MM.1S (cell line): ENCODE results near the gene MTCH1.
A peak's percentile ranks its signal among the peaks of the same experiment; 100 is the strongest.

Source experiments
- DNase-seq: peaks from one replicate; pipeline ENCODE4 v3.0.0-alpha.2; 2015
- H2AFZ ChIP-seq: fragments of 300-600 bp; sonication (generic); 2 replicates; pipeline ENCODE4 v1.6.0; 2016; ENCODE audit warnings: antibody characterized with exemption, low read length
- H3F3A ChIP-seq: fragments of 300-600 bp; sonication (generic); 2 replicates; pipeline ENCODE4 v1.6.1; 2016; ENCODE audit warnings: mild to moderate bottlenecking, antibody characterized with exemption, low read length, moderate library complexity, mixed read lengths; ENCODE audit not compliant: insufficient read depth
- H3K27ac ChIP-seq: fragments of 300-600 bp; sonication (generic); 2 replicates; pipeline ENCODE4 v1.5.1; 2016; ENCODE audit warnings: mild to moderate bottlenecking, low read length
- H3K27me3 ChIP-seq: fragments of 300-600 bp; sonication (generic); replicated peaks from 2 replicates; pipeline ENCODE4 v1.6.0; 2016; ENCODE audit warnings: low read length; ENCODE audit not compliant: insufficient read depth
- H3K36me3 ChIP-seq: fragments of 300-600 bp; sonication (generic); replicated peaks from 2 replicates; pipeline ENCODE4 v1.6.1; 2016; ENCODE audit warnings: mild to moderate bottlenecking, low read length, mixed read lengths; ENCODE audit not compliant: insufficient read depth
- H3K4me1 ChIP-seq: fragments of 300-600 bp; sonication (generic); 2 replicates; pipeline ENCODE4 v1.6.1; 2016; ENCODE audit warnings: low read length, mixed read lengths
- H3K4me2 ChIP-seq: fragments of 300-600 bp; sonication (generic); 2 replicates; pipeline ENCODE4 v1.6.0; 2016; ENCODE audit warnings: low read depth, low read length
- H3K4me3 ChIP-seq: fragments of 300-600 bp; sonication (generic); 2 replicates; pipeline ENCODE4 v1.5.1; 2016; ENCODE audit warnings: low read length, mixed read lengths
- H3K79me2 ChIP-seq: fragments of 300-600 bp; sonication (generic); 2 replicates; pipeline ENCODE4 v1.6.1; 2016; ENCODE audit warnings: mixed run types, low read length, mixed read lengths
- H3K9ac ChIP-seq: fragments of 300-600 bp; sonication (generic); 2 replicates; pipeline ENCODE4 v1.6.1; 2016; ENCODE audit warnings: low read length, mixed read lengths
- H3K9me2 ChIP-seq: fragments of 300-600 bp; sonication (generic); replicated peaks from 2 replicates; pipeline ENCODE4 v1.6.1; 2016; ENCODE audit warnings: mild to moderate bottlenecking, low read length, mixed read lengths; ENCODE audit not compliant: insufficient read depth
- H3K9me3 ChIP-seq: fragments of 300-600 bp; sonication (generic); replicated peaks from 2 replicates; pipeline ENCODE4 v1.6.1; 2016; ENCODE audit warnings: mild to moderate bottlenecking, low read length, mixed read lengths; ENCODE audit not compliant: insufficient read depth
- H4K20me1 ChIP-seq: fragments of 300-600 bp; sonication (generic); 2 replicates; pipeline ENCODE4 v1.6.1; 2016; ENCODE audit warnings: mild to moderate bottlenecking, low read length, moderate library complexity, mixed read lengths; ENCODE audit not compliant: insufficient read depth
- EZH2 ChIP-seq: fragments of 300-600 bp; sonication (generic); optimal IDR thresholded peaks from 2 replicates; pipeline ENCODE3; 2017; ENCODE audit warnings: low read depth, mild to moderate bottlenecking, antibody characterized with exemption, low read length, mixed read lengths
- EZH2phosphoT487 ChIP-seq: fragments of 300-600 bp; sonication (generic); IDR thresholded peaks from 2 replicates; pipeline ENCODE4 v1.6.1; 2018; ENCODE audit warnings: antibody characterized with exemption, low read length
- TF ChIP-seq, protein P1 (sequence below): fragments of 300-600 bp; sonication (generic); IDR thresholded peaks from 2 replicates; pipeline ENCODE4 v1.5.1; 2016; ENCODE audit warnings: antibody characterized with exemption, low read length, mixed read lengths

MTCH1 gene

DNA sequence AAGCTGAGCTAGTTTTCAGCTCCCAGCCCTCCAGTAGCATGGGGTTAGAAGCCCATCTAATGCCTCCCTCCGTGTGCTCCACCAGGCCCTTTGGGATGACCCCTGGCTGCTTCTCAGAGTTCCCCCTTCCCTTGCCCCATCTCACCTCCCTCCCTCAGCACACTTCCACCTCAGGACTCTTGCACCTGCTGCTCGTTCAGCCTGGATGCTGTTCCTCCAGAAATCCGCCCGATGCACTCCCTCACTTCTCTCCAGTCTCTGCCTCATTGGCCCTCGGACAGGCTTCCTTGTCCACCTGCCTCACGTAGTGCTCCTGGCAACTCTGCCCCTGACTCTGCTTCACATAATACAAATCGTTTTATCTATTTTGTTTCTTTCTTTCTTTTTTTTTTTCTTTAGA is 46.2 kb upstream of the MTCH1 start:
- Histone ChIP-seq H3K9me2 (no peaks in the 10 kb centered on the region), H3F3A (no peaks in the 10 kb centered on the region), H3K4me3 (no peak overlapping the region), H3K27me3 (no peaks in the 10 kb centered on the region), H4K20me1 (no peaks in the 10 kb centered on the region), H3K27ac (no peak overlapping the region), H3K79me2 (no peaks in the 10 kb centered on the region), H2AFZ (no peak overlapping the region), H3K4me2 (no peak overlapping the region), H3K9me3 (no peaks in the 10 kb centered on the region), H3K4me1 (peaks cover 3% of the 10 kb centered on the region; the same call in 1 of the 2 replicates), H3K36me3 (no peaks in the 10 kb centered on the region), H3K9ac (no peak overlapping the region)
- TF ChIP-seq, protein P1, sequence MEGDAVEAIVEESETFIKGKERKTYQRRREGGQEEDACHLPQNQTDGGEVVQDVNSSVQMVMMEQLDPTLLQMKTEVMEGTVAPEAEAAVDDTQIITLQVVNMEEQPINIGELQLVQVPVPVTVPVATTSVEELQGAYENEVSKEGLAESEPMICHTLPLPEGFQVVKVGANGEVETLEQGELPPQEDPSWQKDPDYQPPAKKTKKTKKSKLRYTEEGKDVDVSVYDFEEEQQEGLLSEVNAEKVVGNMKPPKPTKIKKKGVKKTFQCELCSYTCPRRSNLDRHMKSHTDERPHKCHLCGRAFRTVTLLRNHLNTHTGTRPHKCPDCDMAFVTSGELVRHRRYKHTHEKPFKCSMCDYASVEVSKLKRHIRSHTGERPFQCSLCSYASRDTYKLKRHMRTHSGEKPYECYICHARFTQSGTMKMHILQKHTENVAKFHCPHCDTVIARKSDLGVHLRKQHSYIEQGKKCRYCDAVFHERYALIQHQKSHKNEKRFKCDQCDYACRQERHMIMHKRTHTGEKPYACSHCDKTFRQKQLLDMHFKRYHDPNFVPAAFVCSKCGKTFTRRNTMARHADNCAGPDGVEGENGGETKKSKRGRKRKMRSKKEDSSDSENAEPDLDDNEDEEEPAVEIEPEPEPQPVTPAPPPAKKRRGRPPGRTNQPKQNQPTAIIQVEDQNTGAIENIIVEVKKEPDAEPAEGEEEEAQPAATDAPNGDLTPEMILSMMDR = no peak
- TF ChIP-seq EZH2phosphoT487 = no peak
- no peak for DNase-seq

DNA sequence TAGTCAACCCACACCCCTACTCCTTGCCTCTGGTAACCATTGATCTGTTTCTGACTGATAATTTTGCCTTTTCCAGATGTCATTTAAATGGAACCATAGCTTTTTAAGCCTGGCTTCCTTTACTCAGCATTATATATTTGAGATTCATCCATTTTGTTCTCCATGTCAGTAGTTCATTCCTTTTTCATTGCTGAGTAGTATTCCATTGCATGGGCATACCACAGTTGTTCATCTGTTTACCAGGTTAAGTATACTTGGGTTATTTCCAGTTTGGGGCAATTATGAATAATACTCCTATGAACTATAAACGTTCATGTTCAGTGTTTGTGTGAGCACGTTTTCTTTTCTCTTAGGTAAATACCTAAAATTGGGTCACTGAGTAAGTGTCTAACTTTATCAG is 44.6 kb upstream of the MTCH1 start:
- DNase-seq = no peak
- Histone ChIP-seq H3K9ac (no peak overlapping the region), H3F3A (no peaks in the 10 kb centered on the region), H2AFZ (no peak overlapping the region), H3K9me3 (no peaks in the 10 kb centered on the region), H4K20me1 (no peaks in the 10 kb centered on the region), H3K79me2 (no peaks in the 10 kb centered on the region), H3K4me2 (no peak overlapping the region), H3K27me3 (no peaks in the 10 kb centered on the region), H3K9me2 (no peaks in the 10 kb centered on the region), H3K4me3 (no peak overlapping the region), H3K4me1 (peaks cover 3% of the 10 kb centered on the region; the same call in 1 of the 2 replicates), H3K27ac (no peak overlapping the region), H3K36me3 (no peaks in the 10 kb centered on the region)
- TF ChIP-seq, protein P1 = no peak
- no peak for TF ChIP-seq EZH2
- no peak for TF ChIP-seq EZH2phosphoT487

DNA sequence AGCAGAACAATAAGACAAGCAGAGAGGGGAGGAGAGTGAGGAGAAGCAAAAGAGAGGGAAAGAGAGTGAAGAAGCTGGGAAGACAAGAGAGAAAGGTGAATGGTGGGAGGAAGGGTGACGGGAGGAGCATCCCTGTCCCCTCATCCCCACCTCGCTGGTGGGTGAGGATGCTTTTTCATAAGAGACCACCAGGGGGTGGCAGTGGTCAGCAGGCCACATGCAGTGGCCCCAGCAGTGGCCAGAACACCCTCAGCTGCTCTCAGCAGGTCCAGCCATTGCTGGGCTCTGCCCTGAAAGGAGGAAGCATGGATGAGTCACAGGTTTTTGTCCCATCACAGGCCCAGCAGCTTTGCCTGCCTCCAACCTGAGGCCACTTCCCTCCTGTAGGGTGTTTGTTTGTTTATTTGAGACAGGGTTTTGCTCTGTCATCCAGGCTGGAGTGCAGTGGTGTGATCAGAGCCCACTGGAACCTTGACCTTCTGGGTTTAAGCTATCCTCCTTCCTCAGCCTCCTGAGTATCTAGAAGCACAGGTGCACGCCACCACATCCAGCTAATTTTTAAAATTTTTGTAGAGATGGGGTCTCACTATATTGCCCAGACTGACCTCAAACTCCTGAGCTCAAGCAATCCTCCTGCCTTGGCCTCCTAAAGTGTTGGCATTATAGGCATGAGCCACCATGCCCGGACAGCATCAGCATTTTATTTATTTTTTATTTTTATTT is 43.4 kb upstream of the MTCH1 start:
- Histone ChIP-seq H3K4me1 (peaks cover 11% of the 10 kb centered on the region), H3F3A (no peaks in the 10 kb centered on the region), H3K9me3 (no peaks in the 10 kb centered on the region), H4K20me1 (no peaks in the 10 kb centered on the region), H3K9me2 (no peaks in the 10 kb centered on the region), H3K9ac (no peak overlapping the region), H3K4me2 (no peak overlapping the region), H2AFZ (0 out of 2 replicates have a peak overlapping the region, but pooled peaks have one; percentile 10), H3K4me3 (no peak overlapping the region), H3K27ac (no peak overlapping the region), H3K79me2 (no peaks in the 10 kb centered on the region), H3K27me3 (no peaks in the 10 kb centered on the region), H3K36me3 (no peaks in the 10 kb centered on the region)
- DNase-seq = peak; percentile 58
- no peak for TF ChIP-seq EZH2
- no peak for TF ChIP-seq EZH2phosphoT487
- TF ChIP-seq, protein P1 = peak; percentile 78
